ENCODE results near the gene LFNG. TPM values are rescaled to one million over a fixed set of nuclear protein-coding genes. Genes with fewer than 3 reads are reported as not detected.

Gene LFNG
- total and polyA plus RNA-seq, 2 of the 13 experiments (the other 11 are each of a cell fraction or from before 2014, with no cell fraction given), result 0.44 to 1.5 TPM

DNA sequence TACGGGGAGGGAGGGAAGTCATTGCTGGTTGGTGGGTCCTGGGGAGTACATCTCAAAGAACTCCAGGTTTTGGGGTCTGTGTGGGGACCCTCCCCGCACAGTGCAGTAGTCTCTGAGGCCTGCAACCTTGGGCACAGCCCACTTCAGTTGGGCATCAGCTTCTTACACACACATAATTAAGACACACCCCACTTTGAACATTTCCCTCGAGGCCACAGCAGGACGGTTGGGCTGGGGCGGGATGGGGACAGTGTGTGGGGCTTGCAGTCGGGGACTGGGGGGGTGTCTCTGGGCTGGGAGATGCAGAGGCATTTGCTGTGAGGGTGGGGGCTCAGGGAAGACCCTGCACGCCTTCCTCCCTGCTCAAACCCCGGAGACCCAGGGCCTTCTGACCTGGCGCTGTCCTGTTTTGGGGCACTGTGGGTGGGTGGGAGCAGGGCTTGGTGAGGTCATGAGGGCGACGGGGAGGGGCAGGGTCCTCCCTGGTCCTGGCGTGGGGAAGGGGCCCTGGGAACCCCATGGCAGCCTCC is 1.3 kb downstream of the LFNG start:
- no peaks in the 10 kb centered on the region for H3K79me2 ChIP-seq (ENCODE audit: insufficient read depth, low read length)
- FAIRE-seq, result no peak
- peak overlapping the region; percentile 66 for H3K4me2 ChIP-seq (ENCODE audit: low read depth, low read length)
- no peaks in the 10 kb centered on the region for H3K36me3 ChIP-seq (replicated peaks in 1 of 2; ENCODE audit: control insufficient read depth in 1 of 2, insufficient read depth in 2 of 2, low read length in 2 of 2)
- 15% methylated on average over 4 of the region's 12 CpGs for WGBS (ENCODE audit: low lambda C conversion rate)
- H3K27me3 ChIP-seq (ENCODE audit: control insufficient read depth in 1 of 2, insufficient read depth in 2 of 2, low read length in 2 of 2), result peaks cover 4 to 66% of the 10 kb centered on the region in 2 experiments
- BruUV-seq (replicated peaks), result no TSS peak
- ChIA-PET POLR2A (no interaction called here), CTCF (ENCODE audit: low intra/inter-chr PET ratio, low total read pairs) (no interaction called here)
- no peaks in the 10 kb centered on the region for H3K9me3 ChIP-seq (ENCODE audit: low read length)
- no peak overlapping the region for H2AFZ ChIP-seq (ENCODE audit: low read length)
- no peaks in the 10 kb centered on the region for H4K20me1 ChIP-seq (ENCODE audit: insufficient read depth, low read length)
- peak overlapping the region in 2 of 3 experiments; percentile 54 to 66; a peak in 3 of 6 replicates for H3K4me3 ChIP-seq (replicated peaks in 1 of 3; ENCODE audit: insufficient read depth in 1 of 3, low read depth in 2 of 3, low read length in 3 of 3)
- DNase-seq (ENCODE audit: low spot score), result no peak
- H3K27ac ChIP-seq (ENCODE audit: extremely low read length, insufficient read depth, low read length), result no peak overlapping the region
- ATAC-seq, result no peak
- in situ Hi-C loops (cut with HindIII; ENCODE audit: extremely low pct_ligation_motif_present, low pct_unique_long_range_greater_than_20kb) (no loop called here), intact Hi-C loops (cut with micrococcal nuclease; ENCODE audit: unreplicated experiment) (loop anchor here (5.0 kb wide), 1 partner anchor 44 kb away; the partner anchor contains the start of gene GRIFIN)
- H3K4me1 ChIP-seq (ENCODE audit: insufficient read depth, low read length), result peaks cover 70% of the 10 kb centered on the region
- TF ChIP-seq, protein P1, sequence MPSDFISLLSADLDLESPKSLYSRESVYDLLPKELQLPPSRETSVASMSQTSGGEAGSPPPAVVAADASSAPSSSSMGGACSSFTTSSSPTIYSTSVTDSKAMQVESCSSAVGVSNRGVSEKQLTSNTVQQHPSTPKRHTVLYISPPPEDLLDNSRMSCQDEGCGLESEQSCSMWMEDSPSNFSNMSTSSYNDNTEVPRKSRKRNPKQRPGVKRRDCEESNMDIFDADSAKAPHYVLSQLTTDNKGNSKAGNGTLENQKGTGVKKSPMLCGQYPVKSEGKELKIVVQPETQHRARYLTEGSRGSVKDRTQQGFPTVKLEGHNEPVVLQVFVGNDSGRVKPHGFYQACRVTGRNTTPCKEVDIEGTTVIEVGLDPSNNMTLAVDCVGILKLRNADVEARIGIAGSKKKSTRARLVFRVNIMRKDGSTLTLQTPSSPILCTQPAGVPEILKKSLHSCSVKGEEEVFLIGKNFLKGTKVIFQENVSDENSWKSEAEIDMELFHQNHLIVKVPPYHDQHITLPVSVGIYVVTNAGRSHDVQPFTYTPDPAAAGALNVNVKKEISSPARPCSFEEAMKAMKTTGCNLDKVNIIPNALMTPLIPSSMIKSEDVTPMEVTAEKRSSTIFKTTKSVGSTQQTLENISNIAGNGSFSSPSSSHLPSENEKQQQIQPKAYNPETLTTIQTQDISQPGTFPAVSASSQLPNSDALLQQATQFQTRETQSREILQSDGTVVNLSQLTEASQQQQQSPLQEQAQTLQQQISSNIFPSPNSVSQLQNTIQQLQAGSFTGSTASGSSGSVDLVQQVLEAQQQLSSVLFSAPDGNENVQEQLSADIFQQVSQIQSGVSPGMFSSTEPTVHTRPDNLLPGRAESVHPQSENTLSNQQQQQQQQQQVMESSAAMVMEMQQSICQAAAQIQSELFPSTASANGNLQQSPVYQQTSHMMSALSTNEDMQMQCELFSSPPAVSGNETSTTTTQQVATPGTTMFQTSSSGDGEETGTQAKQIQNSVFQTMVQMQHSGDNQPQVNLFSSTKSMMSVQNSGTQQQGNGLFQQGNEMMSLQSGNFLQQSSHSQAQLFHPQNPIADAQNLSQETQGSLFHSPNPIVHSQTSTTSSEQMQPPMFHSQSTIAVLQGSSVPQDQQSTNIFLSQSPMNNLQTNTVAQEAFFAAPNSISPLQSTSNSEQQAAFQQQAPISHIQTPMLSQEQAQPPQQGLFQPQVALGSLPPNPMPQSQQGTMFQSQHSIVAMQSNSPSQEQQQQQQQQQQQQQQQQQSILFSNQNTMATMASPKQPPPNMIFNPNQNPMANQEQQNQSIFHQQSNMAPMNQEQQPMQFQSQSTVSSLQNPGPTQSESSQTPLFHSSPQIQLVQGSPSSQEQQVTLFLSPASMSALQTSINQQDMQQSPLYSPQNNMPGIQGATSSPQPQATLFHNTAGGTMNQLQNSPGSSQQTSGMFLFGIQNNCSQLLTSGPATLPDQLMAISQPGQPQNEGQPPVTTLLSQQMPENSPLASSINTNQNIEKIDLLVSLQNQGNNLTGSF (CRISPR knock-in tag; IDR thresholded peaks at IDR 0.05), result no peak
- no peak for TF ChIP-seq GABPB1 (CRISPR knock-in tag; IDR thresholded peaks at IDR 0.05)
- TF ChIP-seq HMG20A (CRISPR knock-in tag; IDR thresholded peaks at IDR 0.05; ENCODE audit: borderline replicate concordance), result no peak
- no peak for TF ChIP-seq ZNF468 (CRISPR knock-in tag; IDR thresholded peaks at IDR 0.05)
- no peak for TF ChIP-seq HOXA7 (CRISPR knock-in tag; IDR thresholded peaks at IDR 0.05)
- no peak for TF ChIP-seq TBP (CRISPR knock-in tag; IDR thresholded peaks at IDR 0.05)
- no peak for TF ChIP-seq ZNF883 (CRISPR knock-in tag; IDR thresholded peaks at IDR 0.05; ENCODE audit: not compliant biosample characterization)
- no peak for TF ChIP-seq EP300 (IDR thresholded peaks at IDR 0.05; ENCODE audit: low read depth in 2 of 2, low read length in 2 of 2)
- no peak for TF ChIP-seq EP300 (CRISPR knock-in tag; IDR thresholded peaks at IDR 0.05; ENCODE audit: borderline replicate concordance)
- TF ChIP-seq, protein P2, sequence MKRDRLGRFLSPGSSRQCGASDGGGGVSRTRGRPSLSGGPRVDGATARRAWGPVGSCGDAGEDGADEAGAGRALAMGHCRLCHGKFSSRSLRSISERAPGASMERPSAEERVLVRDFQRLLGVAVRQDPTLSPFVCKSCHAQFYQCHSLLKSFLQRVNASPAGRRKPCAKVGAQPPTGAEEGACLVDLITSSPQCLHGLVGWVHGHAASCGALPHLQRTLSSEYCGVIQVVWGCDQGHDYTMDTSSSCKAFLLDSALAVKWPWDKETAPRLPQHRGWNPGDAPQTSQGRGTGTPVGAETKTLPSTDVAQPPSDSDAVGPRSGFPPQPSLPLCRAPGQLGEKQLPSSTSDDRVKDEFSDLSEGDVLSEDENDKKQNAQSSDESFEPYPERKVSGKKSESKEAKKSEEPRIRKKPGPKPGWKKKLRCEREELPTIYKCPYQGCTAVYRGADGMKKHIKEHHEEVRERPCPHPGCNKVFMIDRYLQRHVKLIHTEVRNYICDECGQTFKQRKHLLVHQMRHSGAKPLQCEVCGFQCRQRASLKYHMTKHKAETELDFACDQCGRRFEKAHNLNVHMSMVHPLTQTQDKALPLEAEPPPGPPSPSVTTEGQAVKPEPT (CRISPR knock-in tag; IDR thresholded peaks at IDR 0.05; ENCODE audit: low read depth), result no peak
- no peak for TF ChIP-seq RAD21 (CRISPR knock-in tag; IDR thresholded peaks at IDR 0.05)
- TF ChIP-seq PAX8 (CRISPR knock-in tag; IDR thresholded peaks at IDR 0.05; ENCODE audit: borderline replicate concordance), result no peak
- TF ChIP-seq JUNB (CRISPR knock-in tag; IDR thresholded peaks at IDR 0.05; ENCODE audit: borderline replicate concordance), result no peak
- no peak for TF ChIP-seq ZNF10 (CRISPR knock-in tag; IDR thresholded peaks at IDR 0.05; ENCODE audit: borderline replicate concordance, low read depth)
- H3K9ac ChIP-seq (ENCODE audit: insufficient read depth, low read depth, low read length), result no peak overlapping the region

Data from HepG2 (cell line).